ENCODE data around the gene COQ9. TPM values are rescaled to one million over a fixed set of nuclear protein-coding genes. Genes with fewer than 3 reads are reported as not detected.

Gene COQ9
- total RNA-seq, 4 donors from 2014 or later, result 20.6 to 35.0 (median 27.5) TPM

DNA sequence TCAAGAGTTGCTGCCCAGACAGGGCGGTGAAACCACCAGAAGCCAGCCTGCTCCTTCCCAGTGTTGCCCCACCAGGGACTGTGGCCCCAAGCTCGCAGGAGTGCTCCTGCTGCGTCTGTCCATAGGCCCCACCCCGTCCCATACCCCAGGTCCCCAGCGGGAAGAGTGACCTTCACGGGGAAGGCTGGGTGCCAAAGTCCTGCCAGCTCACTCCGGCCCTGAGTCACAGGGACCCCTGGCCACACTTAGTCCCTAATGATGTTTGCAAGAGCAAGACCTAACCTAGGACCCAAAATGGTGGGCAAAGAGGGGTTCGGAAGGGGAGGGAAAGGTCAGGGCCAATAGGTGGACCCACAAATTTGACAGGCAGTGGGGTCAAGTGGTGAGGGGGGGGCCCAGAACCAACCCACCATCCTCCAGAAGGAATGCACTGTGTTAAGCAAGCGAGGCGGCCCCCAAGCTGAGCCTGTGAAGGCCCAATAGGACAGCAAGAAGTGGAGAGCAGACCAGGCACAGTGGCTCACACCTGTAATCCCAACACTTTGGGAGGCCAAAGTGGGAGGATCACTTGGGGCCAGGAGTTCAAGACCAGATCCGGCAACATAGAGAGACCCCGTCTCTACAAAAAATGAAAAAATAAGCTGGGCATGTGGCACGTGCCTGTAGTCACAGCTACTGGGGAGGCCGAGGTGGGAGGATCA is 35.7 kb downstream of the COQ9 start:
- Histone ChIP-seq H3K27ac (no peak overlapping the region), H3K9me3 (no peaks in the 10 kb centered on the region), H3K4me3 (no peak overlapping the region), H3K36me3 (no peaks in the 10 kb centered on the region), H3K4me1 (peaks cover 0 to 67% (median 30%) of the 10 kb centered on the region in 4 donors), H3K27me3 (no peaks in the 10 kb centered on the region)
- DNase-seq (ENCODE audit: low spot score in 2 of 2), result no peak
- 82 to 84% methylated on average over 13 of the region's 14 CpGs for WGBS, 2 donors
- TF ChIP-seq EP300 (IDR thresholded peaks at IDR 0.05), result no peak
- TF ChIP-seq POLR2A (IDR thresholded peaks at IDR 0.05), result no peak
- TF ChIP-seq, protein P1, sequence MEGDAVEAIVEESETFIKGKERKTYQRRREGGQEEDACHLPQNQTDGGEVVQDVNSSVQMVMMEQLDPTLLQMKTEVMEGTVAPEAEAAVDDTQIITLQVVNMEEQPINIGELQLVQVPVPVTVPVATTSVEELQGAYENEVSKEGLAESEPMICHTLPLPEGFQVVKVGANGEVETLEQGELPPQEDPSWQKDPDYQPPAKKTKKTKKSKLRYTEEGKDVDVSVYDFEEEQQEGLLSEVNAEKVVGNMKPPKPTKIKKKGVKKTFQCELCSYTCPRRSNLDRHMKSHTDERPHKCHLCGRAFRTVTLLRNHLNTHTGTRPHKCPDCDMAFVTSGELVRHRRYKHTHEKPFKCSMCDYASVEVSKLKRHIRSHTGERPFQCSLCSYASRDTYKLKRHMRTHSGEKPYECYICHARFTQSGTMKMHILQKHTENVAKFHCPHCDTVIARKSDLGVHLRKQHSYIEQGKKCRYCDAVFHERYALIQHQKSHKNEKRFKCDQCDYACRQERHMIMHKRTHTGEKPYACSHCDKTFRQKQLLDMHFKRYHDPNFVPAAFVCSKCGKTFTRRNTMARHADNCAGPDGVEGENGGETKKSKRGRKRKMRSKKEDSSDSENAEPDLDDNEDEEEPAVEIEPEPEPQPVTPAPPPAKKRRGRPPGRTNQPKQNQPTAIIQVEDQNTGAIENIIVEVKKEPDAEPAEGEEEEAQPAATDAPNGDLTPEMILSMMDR (IDR thresholded peaks at IDR 0.05), result no peak

DNA sequence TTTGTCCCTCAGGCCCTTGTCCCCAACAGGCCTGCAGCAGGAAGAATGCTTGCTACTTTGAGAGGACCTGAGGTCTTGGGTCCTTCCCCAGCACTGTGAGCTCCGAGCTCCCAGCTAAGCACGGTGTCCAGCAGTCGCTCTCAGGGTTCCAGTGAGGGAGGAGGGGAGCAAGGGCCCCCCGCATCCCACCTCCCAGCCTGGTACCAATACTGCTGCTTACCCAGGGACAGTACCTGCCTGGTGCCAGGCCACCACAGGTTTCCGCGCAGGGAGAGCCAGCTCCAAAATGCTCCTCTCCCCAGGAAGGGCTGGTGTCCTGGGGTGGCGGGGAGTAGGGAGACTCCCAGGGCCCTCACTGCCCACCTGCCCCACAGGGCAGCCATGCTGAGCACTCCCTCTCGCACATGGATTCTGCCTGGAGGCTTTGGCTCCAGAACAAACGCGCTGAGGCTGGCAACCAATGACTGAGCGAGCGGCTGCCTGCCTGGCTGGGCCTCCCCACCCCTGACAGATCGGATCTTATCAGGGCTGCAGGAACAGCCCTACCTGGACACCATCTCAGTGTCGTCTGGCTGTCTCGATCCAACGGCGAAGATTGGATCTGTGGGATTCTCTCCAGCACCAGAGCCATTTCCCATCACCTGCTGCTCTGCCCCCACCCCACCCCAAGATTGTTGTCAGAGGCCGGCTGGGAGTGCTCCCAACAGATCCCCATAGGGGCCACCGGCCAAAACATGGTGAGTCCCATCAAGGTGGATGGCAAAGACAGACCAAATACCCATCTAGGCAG is 36.6 kb downstream of the COQ9 start:
- no peak for TF ChIP-seq EP300 (IDR thresholded peaks at IDR 0.05)
- no peak for TF ChIP-seq POLR2A (IDR thresholded peaks at IDR 0.05)
- TF ChIP-seq, protein P1 (IDR thresholded peaks at IDR 0.05), result no peak
- peak overlapping the region in 2 of 4 donors; percentile 4 to 16 for H3K27ac ChIP-seq
- no peaks in the 10 kb centered on the region for H3K27me3 ChIP-seq
- H3K36me3 ChIP-seq, result no peaks in the 10 kb centered on the region
- H3K9me3 ChIP-seq, result no peaks in the 10 kb centered on the region
- H3K4me3 ChIP-seq, result no peak overlapping the region
- DNase-seq (ENCODE audit: low spot score in 2 of 2), result no peak
- WGBS, 2 donors, result 58 to 81% methylated on average over 11 to 18 of the region's 19 CpGs
- H3K4me1 ChIP-seq, result peaks cover 0 to 58% (median 21%) of the 10 kb centered on the region in 4 donors

DNA sequence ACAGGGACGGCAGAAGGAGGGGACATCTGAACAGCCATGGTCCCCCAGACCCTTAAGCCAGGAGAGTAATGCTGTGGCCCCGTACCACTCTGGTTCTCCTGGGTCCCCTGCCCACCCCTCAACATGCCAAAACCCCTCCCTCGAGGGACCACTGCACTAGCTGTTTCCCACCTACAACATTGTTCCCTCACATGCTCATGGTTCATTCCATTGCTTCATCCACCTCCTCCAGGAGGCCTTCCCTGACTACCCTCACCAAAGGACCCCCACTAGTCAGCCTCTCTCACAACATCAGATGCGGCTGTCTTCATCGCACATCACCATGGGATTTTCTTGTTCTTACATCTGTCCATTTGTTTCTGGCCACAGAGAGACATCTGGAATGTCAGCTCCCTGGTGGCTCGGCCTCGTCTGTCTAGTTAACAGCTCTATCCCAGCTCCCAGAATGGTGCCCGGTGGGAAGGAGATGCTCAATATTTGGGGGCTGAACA is 37.3 kb downstream of the COQ9 start:
- Histone ChIP-seq H3K9me3 (no peaks in the 10 kb centered on the region), H3K36me3 (no peaks in the 10 kb centered on the region), H3K27me3 (no peaks in the 10 kb centered on the region), H3K4me3 (no peak overlapping the region), H3K27ac (peak overlapping the region in 3 of 4 donors; percentile 79 to 87 (median 84)), H3K4me1 (peaks cover 0 to 51% (median 16%) of the 10 kb centered on the region in 4 donors)
- no peak for DNase-seq (ENCODE audit: low spot score in 2 of 2)
- TF ChIP-seq, protein P1 (IDR thresholded peaks at IDR 0.05), result no peak
- TF ChIP-seq POLR2A (IDR thresholded peaks at IDR 0.05), result no peak
- TF ChIP-seq EP300 (IDR thresholded peaks at IDR 0.05), result no peak
- 80 to 92% methylated on average over 8 of the region's 8 CpGs for WGBS, 2 donors

DNA sequence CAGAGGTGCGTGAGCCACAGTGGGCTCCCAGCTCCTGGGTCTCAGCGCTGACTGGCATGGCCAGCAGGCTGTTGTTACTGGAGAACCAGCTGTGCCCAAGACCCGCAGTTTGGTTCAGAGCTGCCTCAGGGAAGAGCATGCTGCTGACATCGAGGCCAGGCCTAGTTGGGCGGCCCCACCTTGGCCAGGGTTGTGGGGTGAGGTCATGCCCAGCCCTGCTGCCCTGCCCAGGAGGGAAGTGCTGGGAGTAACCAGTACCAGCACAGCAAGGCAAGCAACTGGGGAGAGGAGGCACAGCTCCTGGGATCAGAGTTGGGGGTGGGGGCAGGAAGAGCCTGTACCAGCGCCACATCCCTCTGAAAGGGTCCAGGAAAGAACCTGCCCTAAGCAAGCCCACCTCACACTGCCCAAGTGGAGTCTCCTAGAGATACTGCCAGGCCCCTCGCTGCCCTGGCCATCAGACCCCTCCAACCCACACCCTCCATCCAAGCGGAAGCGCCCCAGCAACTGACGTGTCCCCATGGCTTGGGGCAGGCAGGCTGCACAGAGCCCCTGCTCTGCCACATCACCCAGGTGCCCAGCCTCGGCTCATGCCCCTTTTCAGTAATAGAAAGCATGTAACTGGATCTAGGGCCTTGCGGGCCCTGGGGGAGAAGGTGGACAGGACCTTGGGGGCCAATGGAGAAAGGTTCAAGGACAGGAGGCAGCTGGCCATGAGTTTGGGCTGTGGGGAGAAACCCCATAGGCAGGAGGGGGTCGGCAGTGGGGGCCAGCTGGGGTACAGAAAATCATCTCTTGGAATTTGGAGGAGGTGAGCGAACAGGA is 38.0 kb downstream of the COQ9 start:
- no peak for DNase-seq (ENCODE audit: low spot score in 2 of 2)
- peak overlapping the region; percentile 61 to 81 (median 64) for H3K4me3 ChIP-seq
- TF ChIP-seq POLR2A (IDR thresholded peaks at IDR 0.05) (no peak), EP300 (IDR thresholded peaks at IDR 0.05) (no peak)
- TF ChIP-seq, protein P1 (IDR thresholded peaks at IDR 0.05), result no peak
- H3K4me1 ChIP-seq, result peaks cover 0 to 44% (median 14%) of the 10 kb centered on the region in 4 donors
- WGBS, 2 donors, result 73 to 74% methylated on average over 14 of the region's 14 CpGs
- H3K9me3 ChIP-seq, result no peaks in the 10 kb centered on the region
- no peaks in the 10 kb centered on the region for H3K27me3 ChIP-seq
- H3K27ac ChIP-seq, result peak overlapping the region; percentile 67 to 87 (median 82)
- no peaks in the 10 kb centered on the region for H3K36me3 ChIP-seq

Data from tibial nerve (tissue), 4 donors.